PC-3 (cell line): ENCODE data around the gene KRTAP13-1. TPM values are rescaled to one million over a fixed set of nuclear protein-coding genes. Genes with fewer than 3 reads are reported as not detected.

Experiments used
- ATAC-seq: fragments of 200-7000 bp; cut with Tn5 transposase; 2 replicates; pipeline ENCODE4 v1.9.1; 2020; ENCODE audit warnings: mild to moderate bottlenecking, moderate library complexity
- Bru-seq: library from RNA; stranded (reverse); fragments of 400-500 nt; gene quantifications from one replicate; lab custom pipeline; 2021; lab: Mats Ljungman, UMichigan
- BruChase-seq, 2 experiments: library from RNA; stranded (reverse); fragments of 400-500 nt; gene quantifications; one replicate each; lab custom pipeline; 2021; lab: Mats Ljungman, UMichigan
- BruUV-seq: library from RNA; stranded (reverse); fragments of 400-500 nt; replicated peaks from 2 replicates; lab custom pipeline; 2021; lab: Mats Ljungman, UMichigan
- CTCF ChIA-PET: fragments of 300-600 bp; sonication (Branson Sonifier 250); formaldehyde crosslinking; loops from one replicate; lab custom pipeline; 2022; ENCODE audit warnings: antibody characterized with exemption; lab: Charles Lee
- POLR2A ChIA-PET: fragments of 300-600 bp; sonication (Branson Sonifier 250); formaldehyde crosslinking; loops from one replicate; lab custom pipeline; 2022; ENCODE audit warnings: antibody characterized with exemption; ENCODE audit not compliant: unreplicated experiment; lab: Charles Lee
- DNase-seq: peaks from one replicate; pipeline ENCODE4 v3.0.0-alpha.2; 2015
- H2AFZ ChIP-seq: fragments of 300-600 bp; sonication (generic); 2 replicates; pipeline ENCODE4 v1.6.0; 2016; ENCODE audit warnings: antibody characterized with exemption, low read length
- H3F3A ChIP-seq: fragments of 300-600 bp; sonication (generic); one replicate; pipeline ENCODE4 v1.6.0; 2017; ENCODE audit warnings: antibody characterized with exemption, low read length, control low read depth, mild to moderate bottlenecking; ENCODE audit not compliant: unreplicated experiment
- H3K27ac ChIP-seq: fragments of 300-600 bp; sonication (generic); 2 replicates; pipeline ENCODE4 v1.5.1; 2016; ENCODE audit warnings: mild to moderate bottlenecking, low read length
- H3K27me3 ChIP-seq: fragments of 300-600 bp; sonication (generic); 2 replicates; pipeline ENCODE4 v1.6.1; 2016; ENCODE audit warnings: low read length, mixed read lengths
- H3K36me3 ChIP-seq: fragments of 300-600 bp; sonication (generic); 2 replicates; pipeline ENCODE4 v1.6.1; 2016; ENCODE audit warnings: low read depth, mixed run types, low read length, mixed read lengths
- H3K4me1 ChIP-seq: fragments of 300-600 bp; sonication (generic); 2 replicates; pipeline ENCODE4 v1.5.1; 2016; ENCODE audit warnings: low read length; ENCODE audit not compliant: insufficient read depth
- H3K4me2 ChIP-seq: fragments of 300-600 bp; sonication (generic); 2 replicates; pipeline ENCODE4 v1.6.0; 2016; ENCODE audit warnings: low read length
- H3K4me3 ChIP-seq: fragments of 300-600 bp; sonication (generic); 2 replicates; pipeline ENCODE4 v1.5.1; 2016; ENCODE audit warnings: mild to moderate bottlenecking, low read length, mixed read lengths
- H3K79me2 ChIP-seq: fragments of 300-600 bp; sonication (generic); 2 replicates; pipeline ENCODE4 v1.6.1; 2017; ENCODE audit warnings: low read length, mixed read lengths
- H3K9ac ChIP-seq: fragments of 300-600 bp; sonication (generic); 2 replicates; pipeline ENCODE4 v1.6.0; 2016; ENCODE audit warnings: mild to moderate bottlenecking, low read length
- H3K9me2 ChIP-seq: fragments of 300-600 bp; sonication (generic); replicated peaks from 2 replicates; pipeline ENCODE4 v1.6.1; 2016; ENCODE audit warnings: mixed run types, low read length, mixed read lengths
- H3K9me3 ChIP-seq: fragments of 300-600 bp; sonication (generic); 2 replicates; pipeline ENCODE4 v1.6.1; 2016; ENCODE audit warnings: low read length, mixed read lengths
- H4K20me1 ChIP-seq: fragments of 300-600 bp; sonication (generic); 2 replicates; pipeline ENCODE4 v1.6.1; 2016; ENCODE audit warnings: low read length, mixed read lengths
- CTCF ChIP-seq: fragments of 300-600 bp; sonication (generic); conservative IDR thresholded peaks from 2 replicates; pipeline ENCODE4 v1.5.1; 2017; ENCODE audit warnings: antibody characterized with exemption, low read depth, mild to moderate bottlenecking, low read length
- EZH2 ChIP-seq: fragments of 300-600 bp; sonication (generic); IDR thresholded peaks from one replicate; pipeline ENCODE4 v1.6.1; 2017; ENCODE audit warnings: antibody characterized with exemption, mild to moderate bottlenecking, low read length; ENCODE audit not compliant: unreplicated experiment
- EZH2phosphoT487 ChIP-seq: fragments of 300-600 bp; sonication (generic); IDR thresholded peaks from 2 replicates; pipeline ENCODE4 v1.6.1; 2018; ENCODE audit warnings: mild to moderate bottlenecking, antibody characterized with exemption, low read length, borderline replicate concordance
- intact Hi-C: fragments of 100-400 bp; cut with micrococcal nuclease; formaldehyde crosslinking; loops from 2 replicates; pipeline ENCODE4 v1.9.0; 2023
- long read RNA-seq: library from polyadenylated mRNA; unstranded; transcript quantifications from one replicate; pipeline ENCODE4 v2.0.0, GENCODE V29; 2021; ENCODE audit not compliant: unreplicated experiment
- total RNA-seq: library from RNA; depleted of rRNA; stranded (reverse); fragments of >200 nt; gene quantifications from 2 replicates; pipeline ENCODE4 v1.2.3, GENCODE V29; 2014; rRNA removed

KRTAP13-1 gene
- total RNA-seq (not detected in 2 replicates), Bru-seq, nascent RNA (not detected), BruChase-seq, experiment 1, labeled RNA remaining after a 6-hour chase (not detected), BruChase-seq, experiment 2, labeled RNA remaining after a 2-hour chase (not detected)
- long read RNA-seq, result 0 reads

GRCh38 chr21:30395731-30396130, at the start of gene KRTAP13-1:
Gene KRTAP13-1, plus strand, starts transcription at chr21:30396031. Its CDS starts 56 bp downstream, at chr21:30396087.
- H3K4me3 ChIP-seq, result no peak within 1 kb of the TSS
- TF ChIP-seq CTCF (no peak), EZH2phosphoT487 (no peak), EZH2 (no peak)
- intact Hi-C loops, result no loop called here
- H3K9me3 ChIP-seq, result no peaks in the 10 kb centered on the region
- no peak within 1 kb of the TSS for H3K9ac ChIP-seq
- ChIA-PET POLR2A (no interaction called here), CTCF (no interaction called here)
- H4K20me1 ChIP-seq, result no peaks in the 10 kb centered on the region
- no peaks in the 10 kb centered on the region for H3K36me3 ChIP-seq
- H3K27me3 ChIP-seq, result peaks cover 49% of the 10 kb centered on the region
- no peak within 1 kb of the TSS for H3K4me2 ChIP-seq
- H3F3A ChIP-seq, result no peaks in the 10 kb centered on the region
- H3K9me2 ChIP-seq, result no peaks in the 10 kb centered on the region
- H3K27ac ChIP-seq, result no peak within 1 kb of the TSS
- no TSS peak for BruUV-seq
- H3K4me1 ChIP-seq, result no peaks in the 10 kb centered on the region
- no peaks in the 10 kb centered on the region for H3K79me2 ChIP-seq
- H2AFZ ChIP-seq, result no peak within 1 kb of the TSS
- ATAC-seq (no peak), DNase-seq (no peak)

GRCh38 chr21:30348506-30348905, 47.3 kb upstream of the KRTAP13-1 start, which contains the start of gene KRTAP23-1:
Gene KRTAP23-1, minus strand, starts transcription at chr21:30348606. Its CDS starts 0 bp downstream, at chr21:30348606.
- Histone ChIP-seq H3K79me2 (no peaks in the 10 kb centered on the region), H3K9ac (no peak within 1 kb of the TSS), H3K9me3 (0 out of 2 replicates have a peak, but pooled peaks cover 3% of the 10 kb centered on the region), H3K4me2 (no peak within 1 kb of the TSS), H4K20me1 (no peaks in the 10 kb centered on the region), H3K27ac (no peak within 1 kb of the TSS), H3K9me2 (no peaks in the 10 kb centered on the region), H2AFZ (no peak within 1 kb of the TSS), H3F3A (no peaks in the 10 kb centered on the region), H3K36me3 (no peaks in the 10 kb centered on the region), H3K4me1 (peaks cover 3% of the 10 kb centered on the region; the same call in 1 of the 2 replicates), H3K27me3 (peaks cover 6% of the 10 kb centered on the region; the same call in 1 of the 2 replicates), H3K4me3 (no peak within 1 kb of the TSS)
- ChIA-PET CTCF (no interaction called here), POLR2A (no interaction called here)
- TF ChIP-seq EZH2phosphoT487, result no peak
- no peak for TF ChIP-seq EZH2
- TF ChIP-seq CTCF, result no peak
- intact Hi-C loops, result loop anchor here (10.0 kb wide), 1 partner anchor 156 kb away; the partner anchor contains the start of gene KRTAP19-5
- DNase-seq (no peak), ATAC-seq (no peak)
- no TSS peak for BruUV-seq

GRCh38 chr21:30349572-30349971, 46.3 kb upstream of the KRTAP13-1 start:
- H3K27me3 ChIP-seq, result peaks cover 8% of the 10 kb centered on the region; the same call in 1 of the 2 replicates
- H4K20me1 ChIP-seq, result no peaks in the 10 kb centered on the region
- H2AFZ ChIP-seq, result no peak overlapping the region
- no peaks in the 10 kb centered on the region for H3K79me2 ChIP-seq
- no peaks in the 10 kb centered on the region for H3K9me2 ChIP-seq
- 0 out of 2 replicates have a peak, but pooled peaks cover 3% of the 10 kb centered on the region for H3K9me3 ChIP-seq
- no peak overlapping the region for H3K4me3 ChIP-seq
- ChIA-PET POLR2A (no interaction called here), CTCF (no interaction called here)
- H3K9ac ChIP-seq, result no peak overlapping the region
- H3K4me1 ChIP-seq, result peaks cover 3% of the 10 kb centered on the region; the same call in 1 of the 2 replicates
- intact Hi-C loops, result loop anchor here (10.0 kb wide), 1 partner anchor 155 kb away; the partner anchor contains the start of gene KRTAP19-5
- no TSS peak for BruUV-seq
- no peaks in the 10 kb centered on the region for H3F3A ChIP-seq
- ATAC-seq (0 out of 2 replicates have a peak, but pooled peaks have one; percentile 18), DNase-seq (peak; percentile 55)
- no peak overlapping the region for H3K4me2 ChIP-seq
- TF ChIP-seq CTCF, result no peak
- TF ChIP-seq EZH2phosphoT487, result no peak
- TF ChIP-seq EZH2, result no peak
- H3K27ac ChIP-seq, result no peak overlapping the region
- no peaks in the 10 kb centered on the region for H3K36me3 ChIP-seq
